ENCODE data around the gene SPTBN5. TPM values are rescaled to one million over a fixed set of nuclear protein-coding genes. Genes with fewer than 3 reads are reported as not detected.

Gene SPTBN5
- total RNA-seq, 4 donors from 2014 or later: 0.40 to 2.5 (median 1.8) TPM

DNA sequence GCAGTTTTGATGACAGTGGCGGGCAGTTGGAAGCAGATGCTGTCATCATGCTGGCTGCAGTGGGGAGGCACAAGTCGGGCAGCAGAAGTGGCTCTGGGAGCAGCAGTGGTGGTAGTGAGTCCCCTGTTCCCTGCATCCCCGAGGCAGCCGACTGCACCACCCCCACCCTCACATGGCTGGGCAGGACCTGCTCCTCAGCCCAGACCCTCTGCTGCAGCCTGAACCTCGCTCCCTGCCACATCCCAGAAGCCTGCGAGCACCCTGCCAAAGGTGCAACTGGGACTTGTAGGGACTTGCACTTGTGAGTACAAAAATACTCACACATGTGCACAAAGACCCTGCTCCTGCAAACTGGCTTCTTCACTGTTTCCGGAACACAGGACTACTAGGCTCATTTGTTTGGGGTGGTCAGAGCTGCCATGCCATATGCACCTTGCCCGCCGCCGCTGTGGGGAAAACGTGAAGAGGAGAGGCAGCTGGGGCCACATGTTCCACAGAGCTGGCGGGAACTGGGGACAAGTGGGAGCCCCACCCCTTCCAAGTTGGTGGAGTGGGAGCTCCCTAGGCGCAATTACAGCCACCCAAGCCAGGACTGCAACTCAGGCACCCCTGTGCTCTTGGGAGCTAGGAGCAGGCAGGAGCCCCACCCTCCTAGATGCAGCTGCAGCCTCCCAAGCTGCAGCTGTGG is 63.8 kb downstream of the SPTBN5 start:
- H3K4me1 ChIP-seq: peaks cover 22 to 33% of the 10 kb centered on the region in 2 donors
- H3K27me3 ChIP-seq: no peaks in the 10 kb centered on the region
- H3K27ac ChIP-seq: no peak overlapping the region
- intact Hi-C loops (cut with DNase I): no loop called here
- no peak for DNase-seq
- no peaks in the 10 kb centered on the region for H3K36me3 ChIP-seq
- no peaks in the 10 kb centered on the region for H3K9me3 ChIP-seq
- TF ChIP-seq, protein P1, sequence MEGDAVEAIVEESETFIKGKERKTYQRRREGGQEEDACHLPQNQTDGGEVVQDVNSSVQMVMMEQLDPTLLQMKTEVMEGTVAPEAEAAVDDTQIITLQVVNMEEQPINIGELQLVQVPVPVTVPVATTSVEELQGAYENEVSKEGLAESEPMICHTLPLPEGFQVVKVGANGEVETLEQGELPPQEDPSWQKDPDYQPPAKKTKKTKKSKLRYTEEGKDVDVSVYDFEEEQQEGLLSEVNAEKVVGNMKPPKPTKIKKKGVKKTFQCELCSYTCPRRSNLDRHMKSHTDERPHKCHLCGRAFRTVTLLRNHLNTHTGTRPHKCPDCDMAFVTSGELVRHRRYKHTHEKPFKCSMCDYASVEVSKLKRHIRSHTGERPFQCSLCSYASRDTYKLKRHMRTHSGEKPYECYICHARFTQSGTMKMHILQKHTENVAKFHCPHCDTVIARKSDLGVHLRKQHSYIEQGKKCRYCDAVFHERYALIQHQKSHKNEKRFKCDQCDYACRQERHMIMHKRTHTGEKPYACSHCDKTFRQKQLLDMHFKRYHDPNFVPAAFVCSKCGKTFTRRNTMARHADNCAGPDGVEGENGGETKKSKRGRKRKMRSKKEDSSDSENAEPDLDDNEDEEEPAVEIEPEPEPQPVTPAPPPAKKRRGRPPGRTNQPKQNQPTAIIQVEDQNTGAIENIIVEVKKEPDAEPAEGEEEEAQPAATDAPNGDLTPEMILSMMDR (IDR thresholded peaks at IDR 0.05): no peak
- TF ChIP-seq POLR2A (IDR thresholded peaks at IDR 0.05): no peak
- WGBS, 2 donors: 92 to 94% methylated on average over 9 to 13 of the region's 13 CpGs
- no peak overlapping the region for H3K4me3 ChIP-seq (replicated peaks in 1 of 3)

- Histone ChIP-seq H3K9me3 (no peaks in the 10 kb centered on the region), H3K27me3 (no peaks in the 10 kb centered on the region), H3K4me1 (peaks cover 22 to 33% of the 10 kb centered on the region in 2 donors), H3K4me3 (replicated peaks in 1 of 3) (peak overlapping the region in 1 of 3 donors; percentile 79), H3K27ac (peak overlapping the region in 1 of 3 donors; percentile 82), H3K36me3 (peaks cover 0 to 6% of the 10 kb centered on the region in 2 donors)
- TF ChIP-seq, protein P1 (IDR thresholded peaks at IDR 0.05): no peak
- no peak for TF ChIP-seq POLR2A (IDR thresholded peaks at IDR 0.05)
- DNase-seq: no peak
- 11 to 13% methylated on average over 6 of the region's 6 CpGs for WGBS, 2 donors
- intact Hi-C loops (cut with DNase I): no loop called here
These were observed 65.1 kb downstream of the SPTBN5 start for GRCh38 chr15:41828807-41829141.

- Histone ChIP-seq H3K27me3 (no peaks in the 10 kb centered on the region), H3K36me3 (peaks cover 0 to 12% of the 10 kb centered on the region in 2 donors), H3K4me3 (replicated peaks in 1 of 3) (peak within 1 kb of the TSS; percentile 31 to 79 (median 70)), H3K9me3 (no peaks in the 10 kb centered on the region), H3K4me1 (peaks cover 22 to 33% of the 10 kb centered on the region in 2 donors), H3K27ac (peak within 1 kb of the TSS; percentile 31 to 82 (median 63))
- peak; percentile 51 to 88 for TF ChIP-seq POLR2A (IDR thresholded peaks at IDR 0.05)
- TF ChIP-seq, protein P1 (IDR thresholded peaks at IDR 0.05): no peak
- DNase-seq: peak; percentile 94 to 96
- WGBS, 2 donors: 0 to 1% methylated on average over 35 to 37 of the region's 66 CpGs
- intact Hi-C loops (cut with DNase I): no loop called here
These were observed 65.7 kb downstream of the SPTBN5 start, which contains the start of gene JMJD7 for GRCh38 chr15:41827880-41828806. JMJD7 (plus strand) TSS chr15:41828092; CDS start chr15:41828125, 33 bp downstream.

DNA sequence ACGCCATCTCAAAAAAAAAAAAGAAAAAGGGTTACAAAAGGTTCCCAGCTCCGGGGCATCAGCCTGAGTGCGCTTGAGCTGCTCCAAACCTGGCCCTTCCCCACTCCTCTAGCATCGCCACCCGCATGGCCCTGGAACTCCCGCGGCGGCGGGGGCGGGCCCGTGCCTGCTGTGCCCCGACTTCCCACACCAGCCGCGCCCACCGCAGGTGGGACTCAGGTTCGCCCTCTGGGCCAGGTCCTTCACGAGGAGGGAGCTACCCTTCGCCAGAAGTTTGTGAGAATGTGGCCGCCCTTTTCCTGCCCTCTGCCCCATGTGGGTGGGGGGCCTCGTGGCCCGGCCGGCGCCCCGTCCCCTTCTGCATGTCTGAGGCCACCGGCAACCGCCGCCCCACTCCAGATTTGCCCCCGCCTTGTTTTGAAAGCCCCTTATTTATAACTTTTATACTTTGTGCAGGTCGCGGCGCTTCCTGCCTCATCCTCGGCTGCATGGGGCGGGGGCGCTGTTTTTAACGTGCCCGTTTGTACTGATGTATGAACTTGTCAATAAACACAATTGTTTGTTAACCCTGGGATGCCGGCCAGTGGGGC is 66.5 kb downstream of the SPTBN5 start:
- intact Hi-C loops (cut with DNase I): no loop called here
- no peak overlapping the region for H3K27ac ChIP-seq
- peaks cover 4 to 20% of the 10 kb centered on the region in 2 donors for H3K36me3 ChIP-seq

More for the DNA sequence above, 66.5 kb downstream of the SPTBN5 start:
- no peaks in the 10 kb centered on the region for H3K9me3 ChIP-seq
- TF ChIP-seq, protein P1 (IDR thresholded peaks at IDR 0.05): no peak
- no peak for TF ChIP-seq POLR2A (IDR thresholded peaks at IDR 0.05)
- DNase-seq: peak; percentile 42 to 57
- H3K4me1 ChIP-seq: peaks cover 15 to 25% of the 10 kb centered on the region in 2 donors
- no peaks in the 10 kb centered on the region for H3K27me3 ChIP-seq
- H3K4me3 ChIP-seq (replicated peaks in 1 of 3): peak overlapping the region in 2 of 3 donors; percentile 16 to 79
- WGBS, 2 donors: 7 to 11% methylated on average over 27 of the region's 37 CpGs
